ENCODE measurements around the gene MYLK4. TPM values are rescaled to one million over a fixed set of nuclear protein-coding genes. Genes with fewer than 3 reads are reported as not detected.

The MYLK4 gene
- total RNA-seq = under 1 TPM; 0.13 to 0.26 TPM

DNA sequence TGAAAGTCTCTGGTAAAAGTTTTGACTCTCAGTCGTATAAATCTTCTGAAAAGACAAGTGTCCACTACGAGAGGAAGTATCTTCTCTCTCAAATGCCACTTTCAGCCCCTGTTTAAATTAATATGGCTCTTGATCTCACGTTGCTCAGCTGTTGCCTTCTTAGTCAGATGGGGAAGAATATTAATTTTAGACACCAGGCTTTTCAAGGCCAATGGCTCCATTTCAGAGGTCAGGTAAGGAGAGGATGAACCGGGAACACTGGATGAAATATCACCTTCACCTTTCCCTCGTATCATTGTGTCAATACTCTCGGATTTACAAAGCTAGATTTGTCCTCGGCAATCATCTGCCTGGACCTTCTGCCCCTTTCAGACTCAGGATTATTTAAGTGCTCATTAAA is at the start of gene MYLK4:
Gene MYLK4, minus strand, starts transcription at position 91 of the 400 bp plus-strand sequence. CDS start 1,628 bp downstream, outside the sequence.
- Mint-ChIP-seq H3K36me3 (ENCODE audit: low read depth) (no peaks in the 10 kb centered on the region), H3K27me3 (ENCODE audit: low read depth) (peaks cover 45% of the 10 kb centered on the region), H3K9me3 (ENCODE audit: insufficient read depth) (no peaks in the 10 kb centered on the region), H3K27ac (no peak within 1 kb of the TSS), H3K4me1 (ENCODE audit: low read depth) (peaks cover 23% of the 10 kb centered on the region), H3K4me3 (no peak within 1 kb of the TSS)
- ChIA-PET CTCF (interaction anchor here (0.7 to 6.6 kb wide), 34 partner anchors 9 to 1159 kb away, joined by 3 to 154 read pairs (median 4); partner anchors contain the start of genes SERPINB1 and WRNIP1), POLR2A (interaction anchor here (1.6 kb wide), 1 partner anchor 15 kb away, joined by 6 read pairs; the partner anchor contains the start of gene WRNIP1)
- DNase-seq (no peak), ATAC-seq (no peak)

DNA sequence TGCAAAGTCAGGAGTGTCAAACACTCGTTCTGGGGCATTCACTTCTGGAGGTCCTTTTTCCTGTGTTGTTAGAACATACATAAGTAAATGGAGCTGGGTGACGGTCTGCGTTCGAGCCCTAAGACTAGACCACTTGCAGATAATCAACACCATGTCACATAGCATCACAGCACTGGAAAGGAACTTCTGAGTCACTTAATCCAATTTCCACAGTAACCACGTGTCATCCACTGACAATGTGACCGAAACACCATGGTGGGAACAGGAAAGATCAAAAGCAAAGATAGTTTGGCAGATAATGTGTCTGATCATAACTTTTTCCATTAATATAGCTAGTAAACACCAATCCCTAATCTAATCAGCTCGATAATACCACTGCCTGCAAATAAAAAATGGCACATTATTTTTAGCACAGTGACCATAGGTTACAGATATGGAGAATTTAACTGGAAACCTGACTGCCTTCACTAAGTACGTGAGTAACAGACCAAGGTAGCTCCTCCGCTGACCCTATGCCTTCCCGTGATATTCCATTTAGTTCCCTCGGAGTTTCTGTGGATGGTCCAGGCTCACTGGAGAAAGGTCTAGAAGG is 49.3 kb upstream of the MYLK4 start:
- Mint-ChIP-seq H3K36me3 (ENCODE audit: low read depth) (no peaks in the 10 kb centered on the region), H3K27me3 (ENCODE audit: low read depth) (no peaks in the 10 kb centered on the region), H3K4me3 (no peak overlapping the region), H3K27ac (no peak overlapping the region), H3K4me1 (ENCODE audit: low read depth) (peaks cover 30% of the 10 kb centered on the region), H3K9me3 (ENCODE audit: insufficient read depth) (no peaks in the 10 kb centered on the region)
- ChIA-PET CTCF (interaction anchor here (0.9 to 1.0 kb wide), 3 partner anchors 9 to 46 kb away, joined by 3 to 5 read pairs (median 3); no protein-coding TSS in a partner anchor), POLR2A (no interaction called here)
- ATAC-seq (peak; percentile 38), DNase-seq (peak; percentile 32)

DNA sequence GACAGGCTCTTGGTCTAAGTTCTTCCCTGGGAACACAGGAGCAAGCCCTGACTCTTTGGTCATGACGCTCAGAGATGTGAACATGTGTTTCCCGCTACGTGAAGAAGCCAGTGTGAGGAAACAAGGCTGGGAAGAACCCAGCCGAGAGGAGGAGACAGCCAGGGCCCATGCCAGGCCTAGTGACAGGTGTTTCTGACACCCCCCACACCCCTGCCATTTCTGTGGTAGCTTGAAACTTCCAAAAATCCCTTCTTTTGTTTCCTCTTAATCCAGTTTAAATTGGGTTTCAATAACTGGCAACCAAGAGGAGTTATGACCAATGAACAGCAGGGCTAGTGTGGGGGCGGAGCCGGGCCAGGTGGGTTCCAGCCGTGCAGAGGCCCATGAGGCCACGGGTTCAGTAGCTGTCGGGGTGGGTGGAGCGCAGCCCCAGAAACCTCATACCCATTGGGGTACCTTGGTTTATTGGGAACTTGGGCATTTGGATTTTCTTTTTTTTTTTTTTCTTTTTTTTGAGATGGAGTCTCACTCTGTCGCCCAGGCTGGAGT is 47.9 kb upstream of the MYLK4 start:
- Mint-ChIP-seq H3K9me3 (ENCODE audit: insufficient read depth) (no peaks in the 10 kb centered on the region), H3K36me3 (ENCODE audit: low read depth) (no peaks in the 10 kb centered on the region), H3K27ac (no peak overlapping the region), H3K4me1 (ENCODE audit: low read depth) (peaks cover 37% of the 10 kb centered on the region), H3K27me3 (ENCODE audit: low read depth) (no peaks in the 10 kb centered on the region), H3K4me3 (no peak overlapping the region)
- ChIA-PET POLR2A (interaction anchor here (1.0 kb wide), 1 partner anchor 43 kb away, joined by 3 read pairs; the partner anchor contains the start of gene SERPINB1), CTCF (no interaction called here)
- no peak for DNase-seq
- ATAC-seq = no peak

DNA sequence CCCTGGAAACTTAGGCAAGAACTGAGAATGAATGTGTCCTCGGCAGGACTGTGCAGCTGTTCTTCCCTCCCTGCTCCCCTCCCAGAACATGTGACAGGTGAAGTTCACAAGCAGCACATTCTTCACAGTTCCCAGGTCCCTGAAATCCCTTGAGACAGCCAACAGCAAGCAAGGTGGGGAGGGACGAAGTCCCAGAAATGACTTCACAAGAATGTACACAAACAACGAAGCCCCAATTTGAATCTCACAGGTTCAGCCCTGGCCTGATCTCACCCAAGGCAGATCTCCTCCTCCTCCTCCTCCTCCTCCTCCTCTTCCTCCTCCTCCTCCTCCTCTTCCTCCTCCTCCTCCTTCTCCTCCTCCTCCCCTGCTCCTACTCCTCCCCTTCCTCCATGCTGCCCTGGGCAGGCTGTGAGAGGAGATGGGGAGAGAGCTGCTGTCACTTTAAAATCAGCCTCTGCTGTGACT is 46.9 kb upstream of the MYLK4 start:
- Mint-ChIP-seq H3K36me3 (ENCODE audit: low read depth) (no peaks in the 10 kb centered on the region), H3K9me3 (ENCODE audit: insufficient read depth) (no peaks in the 10 kb centered on the region), H3K4me1 (ENCODE audit: low read depth) (peaks cover 47% of the 10 kb centered on the region), H3K27me3 (ENCODE audit: low read depth) (no peaks in the 10 kb centered on the region), H3K27ac (peak overlapping the region; percentile 61), H3K4me3 (no peak overlapping the region)
- DNase-seq = no peak
- ChIA-PET CTCF (interaction anchor here (1.0 kb wide), 1 partner anchor 114 kb away, joined by 3 read pairs; no protein-coding TSS in a partner anchor), POLR2A (interaction anchor here (0.7 to 1.0 kb wide), 2 partner anchors 44 to 256 kb away, joined by 3 read pairs; partner anchors contain the start of gene SERPINB1)
- ATAC-seq = no peak

DNA sequence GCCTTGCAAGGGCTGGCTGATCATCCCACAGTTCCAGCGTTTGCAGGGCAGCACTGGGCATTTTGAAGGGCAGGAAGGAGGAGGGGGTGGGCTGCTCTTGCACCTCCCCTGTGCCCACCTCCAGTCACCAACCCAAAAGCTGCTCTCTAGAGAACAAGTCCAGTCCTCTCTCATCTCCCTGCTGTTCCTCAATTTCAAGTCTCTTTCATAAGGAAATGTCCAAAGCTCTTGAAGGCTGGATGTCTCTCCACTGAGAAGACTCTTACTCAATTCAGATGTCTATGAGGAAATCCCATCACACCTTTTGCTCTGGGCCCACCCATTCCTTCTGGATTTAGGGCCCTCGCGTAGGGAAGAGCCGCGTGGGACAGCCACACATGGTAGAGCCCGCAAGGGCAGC is 46.1 kb upstream of the MYLK4 start:
- no peak overlapping the region for H3K4me3 Mint-ChIP-seq
- no peak for DNase-seq
- H3K4me1 Mint-ChIP-seq (ENCODE audit: low read depth) = peaks cover 54% of the 10 kb centered on the region
- H3K27me3 Mint-ChIP-seq (ENCODE audit: low read depth) = no peaks in the 10 kb centered on the region
- POLR2A ChIA-PET = interaction anchor here (0.7 kb wide), 1 partner anchor 257 kb away, joined by 3 read pairs; no protein-coding TSS in a partner anchor
- no peaks in the 10 kb centered on the region for H3K9me3 Mint-ChIP-seq (ENCODE audit: insufficient read depth)
- no peak overlapping the region for H3K27ac Mint-ChIP-seq
- no peaks in the 10 kb centered on the region for H3K36me3 Mint-ChIP-seq (ENCODE audit: low read depth)
- CTCF ChIA-PET = interaction anchor here (1.0 kb wide), 1 partner anchor 115 kb away, joined by 3 read pairs; no protein-coding TSS in a partner anchor
- no peak for ATAC-seq

DNA sequence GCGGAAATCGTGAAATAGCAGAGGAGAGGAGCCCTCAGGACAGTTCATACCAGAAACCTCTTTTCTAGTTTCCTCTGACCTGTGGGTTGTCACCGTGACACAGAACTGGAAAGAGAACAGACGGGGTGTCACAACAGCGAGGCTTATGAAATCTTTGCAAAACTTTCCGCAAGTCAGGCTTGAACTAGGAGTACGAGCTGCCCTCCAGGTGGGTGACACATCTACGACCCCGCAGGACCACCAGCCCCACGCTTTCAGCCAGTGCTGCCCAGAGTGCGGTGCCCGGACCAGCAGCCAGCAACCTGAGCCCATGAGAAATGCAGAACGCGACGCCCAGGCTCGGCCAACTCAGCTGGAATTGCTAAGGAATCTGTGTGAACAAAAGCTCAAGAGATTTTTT is 45.2 kb upstream of the MYLK4 start:
- ChIA-PET POLR2A (no interaction called here), CTCF (interaction anchor here (1.0 to 1.6 kb wide), 2 partner anchors 116 to 136 kb away, joined by 3 to 4 read pairs; no protein-coding TSS in a partner anchor)
- no peak for DNase-seq
- H3K36me3 Mint-ChIP-seq (ENCODE audit: low read depth) = no peaks in the 10 kb centered on the region
- peaks cover 58% of the 10 kb centered on the region for H3K4me1 Mint-ChIP-seq (ENCODE audit: low read depth)
- ATAC-seq = no peak
- no peak overlapping the region for H3K4me3 Mint-ChIP-seq
- no peaks in the 10 kb centered on the region for H3K9me3 Mint-ChIP-seq (ENCODE audit: insufficient read depth)
- H3K27me3 Mint-ChIP-seq (ENCODE audit: low read depth) = no peaks in the 10 kb centered on the region
- no peak overlapping the region for H3K27ac Mint-ChIP-seq

DNA sequence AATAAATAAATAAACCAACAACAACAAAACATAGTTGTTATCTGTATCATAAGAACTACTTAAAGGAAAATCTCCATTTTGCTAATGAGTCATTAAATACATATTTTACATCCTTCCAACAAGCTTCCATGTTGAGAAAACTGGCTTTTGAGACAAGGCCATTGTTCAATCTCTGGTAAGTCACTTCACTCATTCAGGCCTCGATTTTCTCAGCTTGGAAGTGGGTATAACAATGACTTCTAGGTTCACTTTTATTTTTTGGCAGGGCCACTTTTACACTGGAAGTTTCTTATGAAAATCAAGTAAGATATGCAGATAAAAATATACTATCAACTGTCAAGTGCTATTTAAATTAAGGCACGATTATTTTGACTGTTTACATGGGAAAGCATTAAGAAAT is 44.4 kb upstream of the MYLK4 start:
- no peak overlapping the region for H3K4me3 Mint-ChIP-seq
- ATAC-seq (no peak), DNase-seq (no peak)
- H3K27me3 Mint-ChIP-seq (ENCODE audit: low read depth) = no peaks in the 10 kb centered on the region
- H3K36me3 Mint-ChIP-seq (ENCODE audit: low read depth) = no peaks in the 10 kb centered on the region
- CTCF ChIA-PET = interaction anchor here (1.6 kb wide), 1 partner anchor 136 kb away, joined by 4 read pairs; no protein-coding TSS in a partner anchor
- POLR2A ChIA-PET = no interaction called here
- no peak overlapping the region for H3K27ac Mint-ChIP-seq
- H3K4me1 Mint-ChIP-seq (ENCODE audit: low read depth) = peaks cover 55% of the 10 kb centered on the region
- H3K9me3 Mint-ChIP-seq (ENCODE audit: insufficient read depth) = no peaks in the 10 kb centered on the region

DNA sequence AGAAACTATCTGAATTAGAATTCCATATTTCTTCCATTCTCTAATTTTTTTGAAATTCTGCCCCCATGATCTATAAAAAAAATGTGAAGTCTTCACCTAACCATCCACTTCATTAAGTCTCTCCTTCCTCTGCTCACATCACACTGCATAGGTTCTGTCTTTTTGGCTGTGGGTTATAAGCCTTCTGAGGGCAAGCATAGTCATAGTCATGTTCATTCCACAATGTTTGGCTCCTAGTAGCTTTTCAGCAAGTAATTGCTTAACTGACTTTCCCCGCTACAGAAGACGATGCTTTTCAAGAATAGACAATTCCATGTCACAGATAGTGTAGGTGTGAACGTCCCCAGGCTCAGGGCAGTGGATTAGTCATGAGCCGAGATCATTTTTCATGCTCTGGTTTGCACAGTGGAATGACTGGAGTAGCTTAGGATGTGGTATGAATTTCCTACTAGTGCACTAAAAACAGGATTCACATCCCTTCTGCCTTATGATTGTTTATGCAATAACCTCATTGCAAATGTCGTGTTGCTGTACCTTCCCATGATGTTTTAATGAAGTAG is 43.5 kb upstream of the MYLK4 start:
- ChIA-PET CTCF (interaction anchor here (1.0 to 2.1 kb wide), 10 partner anchors 22 to 138 kb away, joined by 3 to 12 read pairs (median 4); partner anchors contain the start of gene SERPINB1), POLR2A (interaction anchor here (1.4 to 1.8 kb wide), 2 partner anchors 47 to 196 kb away, joined by 4 to 7 read pairs; partner anchors contain the start of gene SERPINB1)
- no peak for DNase-seq
- no peak for ATAC-seq
- Mint-ChIP-seq H3K27ac (no peak overlapping the region), H3K4me1 (ENCODE audit: low read depth) (peaks cover 46% of the 10 kb centered on the region), H3K4me3 (no peak overlapping the region), H3K36me3 (ENCODE audit: low read depth) (no peaks in the 10 kb centered on the region), H3K27me3 (ENCODE audit: low read depth) (no peaks in the 10 kb centered on the region), H3K9me3 (ENCODE audit: insufficient read depth) (no peaks in the 10 kb centered on the region)

DNA sequence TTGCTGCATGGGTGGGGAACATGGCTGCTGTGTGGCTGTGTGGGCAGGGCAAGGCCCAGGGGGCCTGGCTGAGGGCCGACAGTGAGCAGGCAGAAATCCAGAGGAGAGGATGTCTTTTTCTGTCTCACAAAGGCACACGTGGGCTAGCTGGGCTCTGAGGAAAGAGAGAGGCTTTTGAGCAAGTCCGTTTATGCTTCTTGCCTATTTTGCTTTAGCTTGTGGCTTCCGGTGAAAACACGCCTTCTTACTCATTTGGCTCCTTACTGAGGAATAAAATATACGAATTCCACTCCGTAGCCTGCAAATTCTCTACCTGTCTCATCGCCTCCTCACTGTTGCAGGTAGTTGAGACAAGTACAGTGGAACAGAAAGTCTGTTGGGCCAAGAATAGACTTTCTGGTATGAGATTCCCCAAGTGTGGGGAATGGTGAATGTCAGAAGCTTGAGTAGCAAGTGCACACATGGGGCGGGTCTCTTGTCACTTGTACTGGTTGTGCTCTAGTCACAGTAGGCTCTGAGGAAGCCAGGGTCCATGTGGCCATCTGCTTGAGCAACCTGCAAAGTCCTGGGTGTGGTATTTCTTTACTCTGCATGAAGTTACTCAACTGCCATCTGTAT is 42.9 kb upstream of the MYLK4 start:
- ChIA-PET POLR2A (interaction anchor here (1.4 to 1.8 kb wide), 2 partner anchors 48 to 197 kb away, joined by 4 to 7 read pairs; partner anchors contain the start of gene SERPINB1), CTCF (interaction anchor here (0.9 to 2.1 kb wide), 14 partner anchors 13 to 197 kb away, joined by 3 to 12 read pairs (median 4); partner anchors contain the start of gene SERPINB1)
- Mint-ChIP-seq H3K27me3 (ENCODE audit: low read depth) (no peaks in the 10 kb centered on the region), H3K9me3 (ENCODE audit: insufficient read depth) (no peaks in the 10 kb centered on the region), H3K36me3 (ENCODE audit: low read depth) (no peaks in the 10 kb centered on the region), H3K27ac (peak overlapping the region; percentile 85), H3K4me1 (ENCODE audit: low read depth) (peaks cover 46% of the 10 kb centered on the region), H3K4me3 (no peak overlapping the region)
- ATAC-seq (peak; percentile 63), DNase-seq (peak; percentile 49)

DNA sequence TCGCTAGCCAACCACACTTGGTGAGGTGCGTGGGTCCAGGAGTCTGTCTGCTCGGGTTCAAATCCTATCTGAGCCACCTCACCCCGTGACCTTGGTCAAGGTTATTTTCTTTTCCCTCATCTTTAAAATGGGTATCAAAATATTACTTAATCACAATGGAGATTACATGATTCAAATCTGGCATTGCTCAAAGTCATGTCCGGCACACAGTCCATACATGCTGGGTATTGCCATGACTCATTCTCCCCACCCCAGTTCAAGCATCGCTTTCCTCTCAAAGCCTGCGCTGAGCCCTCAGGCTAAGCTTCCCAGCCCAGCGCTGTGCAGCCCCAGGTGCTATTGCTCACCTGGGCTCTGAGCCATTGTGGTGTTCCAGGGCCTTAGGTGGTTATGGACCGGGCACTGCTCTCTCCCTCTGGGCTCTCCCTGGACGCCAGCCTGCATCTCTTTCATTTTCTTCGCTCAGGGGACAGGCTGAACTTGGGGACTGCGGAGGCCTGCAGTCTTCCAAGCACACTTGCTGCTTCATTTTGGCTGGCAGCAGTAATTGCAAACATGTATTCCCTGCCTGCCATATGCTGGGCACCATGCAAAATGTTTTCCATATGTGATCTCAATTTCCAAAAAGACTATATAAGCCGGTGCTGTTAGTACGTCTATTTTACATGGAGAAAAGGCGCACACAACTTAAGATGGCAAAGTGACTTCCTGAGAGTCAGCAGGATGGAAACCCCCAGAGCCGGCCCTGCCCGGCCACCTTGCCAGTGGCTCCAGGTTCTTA is 41.8 kb upstream of the MYLK4 start:
- no peak overlapping the region for H3K4me3 Mint-ChIP-seq
- H3K27ac Mint-ChIP-seq = no peak overlapping the region
- DNase-seq (no peak), ATAC-seq (no peak)
- H3K9me3 Mint-ChIP-seq (ENCODE audit: insufficient read depth) = no peaks in the 10 kb centered on the region
- no peaks in the 10 kb centered on the region for H3K27me3 Mint-ChIP-seq (ENCODE audit: low read depth)
- CTCF ChIA-PET = interaction anchor here (0.9 to 2.7 kb wide), 29 partner anchors 10 to 261 kb away, joined by 3 to 79 read pairs (median 7); partner anchors contain the start of genes SERPINB1 and SERPINB6
- peaks cover 42% of the 10 kb centered on the region for H3K4me1 Mint-ChIP-seq (ENCODE audit: low read depth)
- POLR2A ChIA-PET = interaction anchor here (1.4 to 1.5 kb wide), 2 partner anchors 49 to 198 kb away, joined by 4 to 10 read pairs; partner anchors contain the start of gene SERPINB1
- peaks cover 6% of the 10 kb centered on the region for H3K36me3 Mint-ChIP-seq (ENCODE audit: low read depth)
